CD4-positive, CD25-positive, alpha-beta regulatory T cell (primary cell): Measurements from ENCODE around the gene SFT2D2. TPM values are rescaled to one million over a fixed set of nuclear protein-coding genes. Genes with fewer than 3 reads are reported as not detected.

Experiments used
- ATAC-seq, 2 donors: fragments of 150-1000 bp; cut with Tn5 transposase; one replicate each; pipeline ENCODE4 v1.10.0; 2021; ENCODE audit warnings: low read depth in 2 of 2, moderate number of reproducible peaks in 2 of 2, moderate library complexity in 1 of 2
- DNase-seq, 3 donors: peaks; one replicate each; pipeline versions ENCODE4 v3.0.0 to v3.0.0-alpha.2; 2012 to 2022; ENCODE audit warnings: mixed read lengths in 1 of 3
- H3K27ac ChIP-seq: one replicate; pipeline ENCODE4 v1.7.0; 2013; ENCODE audit warnings: mild to moderate bottlenecking, low read length; ENCODE audit not compliant: insufficient read depth, poor library complexity, severe bottlenecking
- H3K27me3 ChIP-seq: one replicate; pipeline ENCODE4 v1.7.0; 2013; ENCODE audit warnings: low read length; ENCODE audit not compliant: control insufficient read depth, insufficient read depth
- H3K36me3 ChIP-seq: one replicate; pipeline ENCODE4 v1.7.0; 2013; ENCODE audit warnings: mild to moderate bottlenecking, low read length, moderate library complexity; ENCODE audit not compliant: control insufficient read depth, insufficient read depth
- H3K4me1 ChIP-seq: 2 replicates; pipeline ENCODE4 v1.7.0; 2013; ENCODE audit warnings: mild to moderate bottlenecking, low read length; ENCODE audit not compliant: insufficient read depth, control insufficient read depth, poor library complexity, severe bottlenecking
- H3K4me3 ChIP-seq: one replicate; pipeline ENCODE4 v1.7.0; 2013; ENCODE audit warnings: low read depth, mild to moderate bottlenecking, low read length, moderate library complexity
- H3K9me3 ChIP-seq, 2 experiments: 1 replicate in 1 of 2; 2 replicates in 1 of 2; pipeline ENCODE4 v1.7.0; 2013; ENCODE audit warnings: low read length in 2 of 2, mild to moderate bottlenecking in 1 of 2, moderate library complexity in 1 of 2; ENCODE audit not compliant: control insufficient read depth in 2 of 2
- H3K27ac Mint-ChIP-seq, 3 donors: one replicate each; pipeline ENCODE4 v1.8.0; 2020 to 2022; ENCODE audit warnings: mild to moderate bottlenecking in 3 of 3, mixed read lengths in 3 of 3, moderate library complexity in 2 of 3
- H3K27me3 Mint-ChIP-seq: one replicate; pipeline ENCODE4 v1.8.0; 2022; ENCODE audit warnings: mild to moderate bottlenecking, mixed read lengths
- H3K36me3 Mint-ChIP-seq: one replicate; pipeline ENCODE4 v1.8.0; 2020; ENCODE audit warnings: mixed read lengths
- H3K4me1 Mint-ChIP-seq, 4 donors: one replicate each; pipeline ENCODE4 v1.8.0; 2020 to 2022; ENCODE audit warnings: mixed read lengths in 4 of 4, mild to moderate bottlenecking in 1 of 4
- H3K4me3 Mint-ChIP-seq, 4 donors: one replicate each; pipeline ENCODE4 v1.8.0; 2020 to 2022; ENCODE audit warnings: mild to moderate bottlenecking in 4 of 4, mixed read lengths in 4 of 4, moderate library complexity in 3 of 4
- H3K9me3 Mint-ChIP-seq, 7 donors: one replicate each; pipeline ENCODE4 v1.8.0; 2020 to 2022; ENCODE audit warnings: mixed read lengths in 7 of 7, mild to moderate bottlenecking in 3 of 7, moderate library complexity in 2 of 7
- polyA plus RNA-seq, 4 donors: library from polyadenylated mRNA; unstranded; fragments of 300-500 nt; fragmentation: Illumina TruSeq; gene quantifications; one replicate each; pipeline ENCODE4 v1.2.3, GENCODE V29; 2021
- total RNA-seq: library from RNA; stranded (reverse); gene quantifications from one replicate; pipeline ENCODE4 v1.2.3, GENCODE V29; 2022

Gene SFT2D2
- total and polyA plus RNA-seq, 5 donors from 2014 or later: 47.1 to 72.2 (median 52.0) TPM

DNA sequence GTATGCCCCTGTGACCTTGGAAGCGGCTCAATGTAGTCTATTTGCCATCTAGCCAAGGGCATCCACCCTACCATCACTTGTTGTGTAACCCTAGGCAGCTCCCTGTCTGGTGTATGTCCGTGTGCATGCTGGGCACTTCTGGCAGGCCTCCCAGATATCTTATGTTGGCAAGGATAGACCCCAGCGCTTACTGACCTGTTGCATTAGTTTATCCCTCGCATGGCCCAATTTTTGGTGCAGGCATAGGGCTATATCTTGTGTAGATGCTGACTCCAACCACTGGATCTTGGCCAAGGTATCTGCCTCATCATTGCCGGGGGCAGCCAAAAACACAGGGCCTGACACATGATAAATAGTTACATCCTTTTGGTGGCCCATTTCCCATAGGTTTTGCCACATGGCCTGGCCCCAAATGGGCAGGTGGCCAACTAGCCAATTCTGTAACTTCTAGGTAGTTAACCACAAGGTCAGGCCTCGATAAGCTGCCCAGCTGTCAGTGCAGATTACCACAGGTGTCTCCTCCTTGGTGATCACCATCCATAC is 40.9 kb downstream of the SFT2D2 start:
- Mint-ChIP-seq H3K27ac (no peak overlapping the region), H3K4me1 (peaks cover 0 to 5% (median 1%) of the 10 kb centered on the region in 4 donors), H3K36me3 (peaks cover 31% of the 10 kb centered on the region), H3K9me3 (peaks cover 0 to 6% (median 1%) of the 10 kb centered on the region in 7 donors), H3K27me3 (no peaks in the 10 kb centered on the region), H3K4me3 (no peak overlapping the region)
- Histone ChIP-seq H3K36me3 (peaks cover 17% of the 10 kb centered on the region), H3K27me3 (no peaks in the 10 kb centered on the region), H3K4me1 (no peaks in the 10 kb centered on the region), H3K27ac (no peak overlapping the region), H3K9me3 (no peaks in the 10 kb centered on the region), H3K4me3 (no peak overlapping the region)
- DNase-seq (no peak), ATAC-seq (no peak)

DNA sequence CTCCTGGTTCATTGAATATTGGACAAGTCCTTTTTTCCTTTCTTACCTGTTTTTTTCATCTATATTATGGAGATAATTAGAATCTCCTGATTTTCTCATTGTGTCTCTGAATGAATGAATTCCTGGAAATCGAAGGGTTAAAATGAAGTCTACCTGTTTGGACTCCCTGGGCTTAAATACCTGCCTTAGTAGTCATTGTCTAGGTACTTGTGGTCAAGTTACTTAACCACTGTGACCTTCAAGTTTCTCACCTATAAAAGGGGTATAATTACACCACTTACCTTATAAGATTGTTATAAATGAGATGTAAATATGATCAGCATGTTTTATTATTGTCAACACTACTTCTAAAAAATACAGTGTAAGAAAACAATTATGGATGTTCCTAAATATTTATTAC is 45.8 kb downstream of the SFT2D2 start:
- ATAC-seq (no peak), DNase-seq (no peak)
- H3K27me3 Mint-ChIP-seq: peaks cover 5% of the 10 kb centered on the region
- peaks cover 0 to 8% (median 1%) of the 10 kb centered on the region in 7 donors for H3K9me3 Mint-ChIP-seq
- Histone ChIP-seq H3K27me3 (no peaks in the 10 kb centered on the region), H3K36me3 (no peaks in the 10 kb centered on the region), H3K27ac (no peak overlapping the region), H3K4me3 (no peak overlapping the region), H3K9me3 (no peaks in the 10 kb centered on the region), H3K4me1 (no peaks in the 10 kb centered on the region)
- H3K27ac Mint-ChIP-seq: no peak overlapping the region
- H3K4me1 Mint-ChIP-seq: peaks cover 0 to 12% (median 7%) of the 10 kb centered on the region in 4 donors
- H3K4me3 Mint-ChIP-seq: no peak overlapping the region
- peaks cover 25% of the 10 kb centered on the region for H3K36me3 Mint-ChIP-seq

- peaks cover 0 to 12% (median 7%) of the 10 kb centered on the region in 4 donors for H3K4me1 Mint-ChIP-seq
- DNase-seq (no peak), ATAC-seq (no peak)
- Histone ChIP-seq H3K36me3 (no peaks in the 10 kb centered on the region), H3K27ac (no peak overlapping the region), H3K9me3 (no peaks in the 10 kb centered on the region), H3K4me1 (no peaks in the 10 kb centered on the region), H3K4me3 (no peak overlapping the region), H3K27me3 (no peaks in the 10 kb centered on the region)
- H3K36me3 Mint-ChIP-seq: peaks cover 24% of the 10 kb centered on the region
- H3K27ac Mint-ChIP-seq: no peak overlapping the region
- peaks cover 0 to 16% (median 3%) of the 10 kb centered on the region in 7 donors for H3K9me3 Mint-ChIP-seq
- no peak overlapping the region for H3K4me3 Mint-ChIP-seq
- peaks cover 5% of the 10 kb centered on the region for H3K27me3 Mint-ChIP-seq
These were observed 47.8 kb downstream of the SFT2D2 start for GRCh38 chr1:168273575-168273974.

GRCh38 chr1:168279253-168279652 is 53.4 kb downstream of the SFT2D2 start:
- no peaks in the 10 kb centered on the region for H3K9me3 ChIP-seq
- ATAC-seq: no peak
- H3K4me3 Mint-ChIP-seq: no peak overlapping the region
- H3K27ac ChIP-seq: no peak overlapping the region
- H3K36me3 Mint-ChIP-seq: peaks cover 21% of the 10 kb centered on the region
- H3K9me3 Mint-ChIP-seq: peaks cover under 1 to 12% (median 3%) of the 10 kb centered on the region in 7 donors
- H3K4me3 ChIP-seq: no peak overlapping the region
- H3K36me3 ChIP-seq: no peaks in the 10 kb centered on the region
- H3K27me3 Mint-ChIP-seq: peaks cover under 1% of the 10 kb centered on the region
- no peaks in the 10 kb centered on the region for H3K4me1 ChIP-seq
- peak overlapping the region in 1 of 3 donors; percentile 15 for H3K27ac Mint-ChIP-seq
- no peaks in the 10 kb centered on the region for H3K27me3 ChIP-seq
- peaks cover 0 to 3% (median 2%) of the 10 kb centered on the region in 4 donors for H3K4me1 Mint-ChIP-seq
- DNase-seq: no peak

- peaks cover 0 to 5% (median under 1%) of the 10 kb centered on the region in 4 donors for H3K4me1 Mint-ChIP-seq
- Histone ChIP-seq H3K27me3 (no peaks in the 10 kb centered on the region), H3K4me3 (no peak within 1 kb of the TSS), H3K9me3 (no peaks in the 10 kb centered on the region), H3K27ac (no peak within 1 kb of the TSS), H3K4me1 (no peaks in the 10 kb centered on the region), H3K36me3 (no peaks in the 10 kb centered on the region)
- H3K27ac Mint-ChIP-seq: no peak within 1 kb of the TSS
- DNase-seq (no peak), ATAC-seq (no peak)
- no peaks in the 10 kb centered on the region for H3K27me3 Mint-ChIP-seq
- peaks cover 0 to 12% (median 3%) of the 10 kb centered on the region in 7 donors for H3K9me3 Mint-ChIP-seq
- H3K4me3 Mint-ChIP-seq: no peak within 1 kb of the TSS
- H3K36me3 Mint-ChIP-seq: peaks cover 20% of the 10 kb centered on the region
These were observed 54.6 kb downstream of the SFT2D2 start, which contains the start of gene TBX19 for GRCh38 chr1:168280296-168280927. TBX19 (plus strand) TSS chr1:168280877; CDS start chr1:168281091, 214 bp downstream.

GRCh38 chr1:168281603-168282325 is 56.0 kb downstream of the SFT2D2 start:
- H3K27ac Mint-ChIP-seq: no peak overlapping the region
- no peaks in the 10 kb centered on the region for H3K27me3 Mint-ChIP-seq

GRCh38 chr1:168285521-168285790 is 59.7 kb downstream of the SFT2D2 start:
- ATAC-seq (no peak), DNase-seq (no peak)
- Mint-ChIP-seq H3K9me3 (no peaks in the 10 kb centered on the region), H3K4me1 (peaks cover 0 to 18% (median 15%) of the 10 kb centered on the region in 4 donors), H3K36me3 (peaks cover 9% of the 10 kb centered on the region), H3K27me3 (no peaks in the 10 kb centered on the region), H3K27ac (no peak overlapping the region), H3K4me3 (no peak overlapping the region)
- no peaks in the 10 kb centered on the region for H3K9me3 ChIP-seq
- no peaks in the 10 kb centered on the region for H3K4me1 ChIP-seq
- no peak overlapping the region for H3K27ac ChIP-seq
- H3K27me3 ChIP-seq: no peaks in the 10 kb centered on the region
- no peaks in the 10 kb centered on the region for H3K36me3 ChIP-seq
- H3K4me3 ChIP-seq: no peak overlapping the region

More at GRCh38 chr1:168281603-168282325, 56.0 kb downstream of the SFT2D2 start:
- Histone ChIP-seq H3K27ac (no peak overlapping the region), H3K9me3 (no peaks in the 10 kb centered on the region), H3K36me3 (no peaks in the 10 kb centered on the region), H3K4me1 (no peaks in the 10 kb centered on the region), H3K4me3 (no peak overlapping the region), H3K27me3 (no peaks in the 10 kb centered on the region)
- no peak for ATAC-seq
- peaks cover 13% of the 10 kb centered on the region for H3K36me3 Mint-ChIP-seq
- H3K4me1 Mint-ChIP-seq: peaks cover 0 to 10% (median 8%) of the 10 kb centered on the region in 4 donors
- DNase-seq: no peak
- H3K9me3 Mint-ChIP-seq: peaks cover 0 to 6% (median 3%) of the 10 kb centered on the region in 7 donors
- no peak overlapping the region for H3K4me3 Mint-ChIP-seq
